GM23338 (cell line): ENCODE results near the gene C6orf136. TPM values are rescaled to one million over a fixed set of nuclear protein-coding genes. Genes with fewer than 3 reads are reported as not detected.

ENCODE experiments used
- ATAC-seq: fragments of 200-7000 bp; cut with Tn5 transposase; 3 replicates; pipeline ENCODE4 v1.9.1; 2020
- DNase-seq: peaks from one replicate; pipeline ENCODE4 v3.0.0-alpha.2; 2015; ENCODE audit warnings: low spot score
- H2AFZ ChIP-seq: fragments of 200-600 bp; sonication (generic); 2 replicates; pipeline ENCODE4 v1.8.0; 2016; ENCODE audit warnings: antibody characterized with exemption, mild to moderate bottlenecking, moderate library complexity
- H3F3A ChIP-seq: fragments of 200-600 bp; sonication (generic); replicated peaks from 2 replicates; pipeline ENCODE4 v1.8.0; 2017; ENCODE audit warnings: antibody characterized with exemption, mixed run types, low read depth
- H3K27ac ChIP-seq: fragments of 200-600 bp; sonication (generic); 2 replicates; pipeline ENCODE4 v1.6.1; 2016; ENCODE audit warnings: low read depth
- H3K27me3 ChIP-seq: fragments of 200-600 bp; sonication (generic); 2 replicates; pipeline ENCODE4 v1.8.0; 2016; ENCODE audit warnings: mild to moderate bottlenecking, mixed run types, moderate library complexity; ENCODE audit not compliant: insufficient read depth
- H3K36me3 ChIP-seq: fragments of 200-600 bp; sonication (generic); 2 replicates; pipeline ENCODE4 v1.8.0; 2016; ENCODE audit warnings: mild to moderate bottlenecking; ENCODE audit not compliant: insufficient read depth
- H3K4me1 ChIP-seq: fragments of 200-600 bp; sonication (generic); 2 replicates; pipeline ENCODE4 v1.8.0; 2016; ENCODE audit warnings: mild to moderate bottlenecking, moderate library complexity; ENCODE audit not compliant: insufficient read depth
- H3K4me2 ChIP-seq: fragments of 200-600 bp; sonication (generic); 2 replicates; pipeline ENCODE4 v1.7.1; 2017; ENCODE audit warnings: mixed run types
- H3K4me3 ChIP-seq: fragments of 200-600 bp; sonication (generic); 2 replicates; pipeline ENCODE4 v1.6.1; 2016; ENCODE audit warnings: mixed run types
- H3K79me2 ChIP-seq: fragments of 200-600 bp; sonication (generic); replicated peaks from 2 replicates; pipeline ENCODE4 v1.8.0; 2017; ENCODE audit warnings: mild to moderate bottlenecking; ENCODE audit not compliant: insufficient read depth
- H3K9me2 ChIP-seq: fragments of 200-600 bp; sonication (generic); 2 replicates; pipeline ENCODE4 v1.8.0; 2017; ENCODE audit not compliant: insufficient read depth
- H4K20me1 ChIP-seq: fragments of 200-600 bp; sonication (generic); replicated peaks from 2 replicates; pipeline ENCODE4 v1.8.0; 2017; ENCODE audit warnings: mild to moderate bottlenecking; ENCODE audit not compliant: insufficient read depth
- H3K27ac Mint-ChIP-seq: 2 replicates; pipeline ENCODE4 v1.8.0; 2020; ENCODE audit warnings: inconsistent platforms, mild to moderate bottlenecking, moderate library complexity, mixed read lengths
- H3K27me3 Mint-ChIP-seq: 3 replicates; pipeline ENCODE4 v1.8.0; 2022; ENCODE audit warnings: low read depth, mild to moderate bottlenecking, moderate library complexity, mixed read lengths, inconsistent platforms; ENCODE audit not compliant: insufficient read depth, poor library complexity
- H3K36me3 Mint-ChIP-seq: 3 replicates; pipeline ENCODE4 v1.8.0; 2021; ENCODE audit warnings: low read depth, mild to moderate bottlenecking, inconsistent platforms, moderate library complexity, mixed read lengths
- H3K4me1 Mint-ChIP-seq: 3 replicates; pipeline ENCODE4 v1.8.0; 2020; ENCODE audit warnings: mild to moderate bottlenecking, inconsistent platforms, mixed read lengths
- H3K4me3 Mint-ChIP-seq: 3 replicates; pipeline ENCODE4 v1.8.0; 2021; ENCODE audit warnings: moderate library complexity, mild to moderate bottlenecking, inconsistent platforms, mixed read lengths
- H3K9me3 Mint-ChIP-seq: 3 replicates; pipeline ENCODE4 v1.8.0; 2020; ENCODE audit warnings: moderate library complexity, mild to moderate bottlenecking, inconsistent platforms, mixed read lengths
- CREB1 ChIP-seq: fragments of 250-450 bp; sonication (Bioruptor Pico); IDR thresholded peaks from 2 replicates; pipeline ENCODE4 v1.5.0; 2020; ENCODE audit warnings: low read depth, mild to moderate bottlenecking, moderate library complexity
- EZH2 ChIP-seq: fragments of 200-600 bp; sonication (generic); IDR thresholded peaks from one replicate; pipeline ENCODE4 v1.8.0; 2017; ENCODE audit warnings: antibody characterized with exemption, mild to moderate bottlenecking, low read depth; ENCODE audit not compliant: unreplicated experiment
- EZH2phosphoT487 ChIP-seq: fragments of 200-600 bp; sonication (generic); IDR thresholded peaks from one replicate; pipeline ENCODE4 v1.8.1; 2018; ENCODE audit warnings: antibody characterized with exemption; ENCODE audit not compliant: unreplicated experiment
- NANOG ChIP-seq: IDR thresholded peaks from 2 replicates; pipeline ENCODE4 v1.6.1; 2016; ENCODE audit warnings: antibody characterized with exemption, borderline replicate concordance
- POLR2AphosphoS5 ChIP-seq: IDR thresholded peaks from 2 replicates; pipeline ENCODE4 v1.6.1; 2016; ENCODE audit warnings: antibody characterized with exemption, low read depth
- STAT1 ChIP-seq: IDR thresholded peaks from one replicate; pipeline ENCODE4 v1.6.1; 2016; ENCODE audit warnings: antibody characterized with exemption; ENCODE audit not compliant: unreplicated experiment
- ZNF114 ChIP-seq: fragments of 250-450 bp; sonication (Bioruptor Pico); IDR thresholded peaks from 2 replicates; pipeline ENCODE4 v1.5.0; 2020; ENCODE audit warnings: mild to moderate bottlenecking, moderate library complexity
- ZNF331 ChIP-seq: fragments of 250-450 bp; sonication (Bioruptor Pico); IDR thresholded peaks from 2 replicates; pipeline ENCODE4 v1.5.0; 2020; ENCODE audit warnings: low read depth, mild to moderate bottlenecking, moderate library complexity
- polyA plus RNA-seq: library from polyadenylated mRNA; unstranded; fragments of >200 nt; fragmentation: Nextera tagmentation; extraction: Ambion mirVana; gene quantifications from 2 replicates; pipeline ENCODE4 v1.2.1, GENCODE V29; 2016
- total RNA-seq: library from RNA; depleted of rRNA; stranded (reverse); fragments of >200 nt; shearing (Covaris generic); gene quantifications from 2 replicates; pipeline ENCODE4 v1.2.3, GENCODE V29; 2014
- TF ChIP-seq, protein P1 (sequence below): fragments of 250-450 bp; sonication (Bioruptor Pico); IDR thresholded peaks from 2 replicates; pipeline ENCODE4 v1.5.0; 2020; ENCODE audit warnings: mild to moderate bottlenecking, moderate library complexity
- TF ChIP-seq, protein P2 (sequence below): IDR thresholded peaks from one replicate; pipeline ENCODE4 v1.6.1; 2018; ENCODE audit warnings: antibody characterized with exemption; ENCODE audit not compliant: unreplicated experiment
- TF ChIP-seq, protein P3 (sequence below): IDR thresholded peaks from 2 replicates; pipeline ENCODE4 v1.6.1; 2016; ENCODE audit warnings: antibody characterized with exemption
- TF ChIP-seq, protein P4 (sequence below), 2 experiments: fragments of 200-600 bp in 1 of 2; sonication (generic) in 1 of 2; conservative IDR thresholded peaks; 2 replicates each; pipeline versions ENCODE4 v1.5.1 to v1.6.1; 2016 to 2017; ENCODE audit warnings: antibody characterized with exemption in 2 of 2, low read depth in 2 of 2, mild to moderate bottlenecking in 2 of 2, moderate library complexity in 1 of 2

Gene C6orf136
- total and polyA plus RNA-seq, 2 experiments from 2014 or later: 12.5 to 27.5 TPM

DNA sequence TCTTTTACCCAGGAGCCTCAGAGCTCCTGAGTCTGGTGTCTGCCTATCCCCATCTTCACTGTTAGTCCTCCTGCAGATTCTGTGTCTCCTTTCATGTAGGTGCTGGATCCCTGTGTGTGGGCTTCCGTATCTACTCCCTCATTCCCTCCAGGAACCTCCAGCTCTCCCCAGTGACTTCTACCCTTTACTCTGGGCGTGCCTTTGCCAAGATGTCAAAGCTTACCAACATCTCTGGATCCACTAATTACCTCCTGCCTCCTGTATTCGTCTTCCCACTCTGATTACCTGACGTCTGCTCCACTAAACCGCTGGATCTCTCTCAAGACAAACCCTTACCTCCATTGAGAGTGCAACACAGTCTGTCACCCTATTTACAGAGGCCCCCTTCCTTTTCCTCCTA lies 2.2 kb upstream of the C6orf136 start:
- no peak overlapping the region for H3K27ac ChIP-seq
- H4K20me1 ChIP-seq: peaks cover 9% of the 10 kb centered on the region; the same call in 1 of the 2 replicates
- Mint-ChIP-seq H3K36me3 (peaks cover 46% of the 10 kb centered on the region), H3K4me3 (no peak overlapping the region; the same call in 2 of the 3 replicates), H3K9me3 (no peaks in the 10 kb centered on the region), H3K4me1 (peaks cover 16% of the 10 kb centered on the region), H3K27me3 (peaks cover 12% of the 10 kb centered on the region), H3K27ac (no peak overlapping the region; the same call in 1 of the 2 replicates)
- peaks cover 17% of the 10 kb centered on the region for H3K4me1 ChIP-seq
- H2AFZ ChIP-seq: no peak overlapping the region
- no peak overlapping the region for H3K4me3 ChIP-seq
- H3K4me2 ChIP-seq: no peak overlapping the region
- ATAC-seq (no peak), DNase-seq (no peak)
- peaks cover 30% of the 10 kb centered on the region for H3K79me2 ChIP-seq
- no peaks in the 10 kb centered on the region for H3F3A ChIP-seq
- TF ChIP-seq, protein P1, sequence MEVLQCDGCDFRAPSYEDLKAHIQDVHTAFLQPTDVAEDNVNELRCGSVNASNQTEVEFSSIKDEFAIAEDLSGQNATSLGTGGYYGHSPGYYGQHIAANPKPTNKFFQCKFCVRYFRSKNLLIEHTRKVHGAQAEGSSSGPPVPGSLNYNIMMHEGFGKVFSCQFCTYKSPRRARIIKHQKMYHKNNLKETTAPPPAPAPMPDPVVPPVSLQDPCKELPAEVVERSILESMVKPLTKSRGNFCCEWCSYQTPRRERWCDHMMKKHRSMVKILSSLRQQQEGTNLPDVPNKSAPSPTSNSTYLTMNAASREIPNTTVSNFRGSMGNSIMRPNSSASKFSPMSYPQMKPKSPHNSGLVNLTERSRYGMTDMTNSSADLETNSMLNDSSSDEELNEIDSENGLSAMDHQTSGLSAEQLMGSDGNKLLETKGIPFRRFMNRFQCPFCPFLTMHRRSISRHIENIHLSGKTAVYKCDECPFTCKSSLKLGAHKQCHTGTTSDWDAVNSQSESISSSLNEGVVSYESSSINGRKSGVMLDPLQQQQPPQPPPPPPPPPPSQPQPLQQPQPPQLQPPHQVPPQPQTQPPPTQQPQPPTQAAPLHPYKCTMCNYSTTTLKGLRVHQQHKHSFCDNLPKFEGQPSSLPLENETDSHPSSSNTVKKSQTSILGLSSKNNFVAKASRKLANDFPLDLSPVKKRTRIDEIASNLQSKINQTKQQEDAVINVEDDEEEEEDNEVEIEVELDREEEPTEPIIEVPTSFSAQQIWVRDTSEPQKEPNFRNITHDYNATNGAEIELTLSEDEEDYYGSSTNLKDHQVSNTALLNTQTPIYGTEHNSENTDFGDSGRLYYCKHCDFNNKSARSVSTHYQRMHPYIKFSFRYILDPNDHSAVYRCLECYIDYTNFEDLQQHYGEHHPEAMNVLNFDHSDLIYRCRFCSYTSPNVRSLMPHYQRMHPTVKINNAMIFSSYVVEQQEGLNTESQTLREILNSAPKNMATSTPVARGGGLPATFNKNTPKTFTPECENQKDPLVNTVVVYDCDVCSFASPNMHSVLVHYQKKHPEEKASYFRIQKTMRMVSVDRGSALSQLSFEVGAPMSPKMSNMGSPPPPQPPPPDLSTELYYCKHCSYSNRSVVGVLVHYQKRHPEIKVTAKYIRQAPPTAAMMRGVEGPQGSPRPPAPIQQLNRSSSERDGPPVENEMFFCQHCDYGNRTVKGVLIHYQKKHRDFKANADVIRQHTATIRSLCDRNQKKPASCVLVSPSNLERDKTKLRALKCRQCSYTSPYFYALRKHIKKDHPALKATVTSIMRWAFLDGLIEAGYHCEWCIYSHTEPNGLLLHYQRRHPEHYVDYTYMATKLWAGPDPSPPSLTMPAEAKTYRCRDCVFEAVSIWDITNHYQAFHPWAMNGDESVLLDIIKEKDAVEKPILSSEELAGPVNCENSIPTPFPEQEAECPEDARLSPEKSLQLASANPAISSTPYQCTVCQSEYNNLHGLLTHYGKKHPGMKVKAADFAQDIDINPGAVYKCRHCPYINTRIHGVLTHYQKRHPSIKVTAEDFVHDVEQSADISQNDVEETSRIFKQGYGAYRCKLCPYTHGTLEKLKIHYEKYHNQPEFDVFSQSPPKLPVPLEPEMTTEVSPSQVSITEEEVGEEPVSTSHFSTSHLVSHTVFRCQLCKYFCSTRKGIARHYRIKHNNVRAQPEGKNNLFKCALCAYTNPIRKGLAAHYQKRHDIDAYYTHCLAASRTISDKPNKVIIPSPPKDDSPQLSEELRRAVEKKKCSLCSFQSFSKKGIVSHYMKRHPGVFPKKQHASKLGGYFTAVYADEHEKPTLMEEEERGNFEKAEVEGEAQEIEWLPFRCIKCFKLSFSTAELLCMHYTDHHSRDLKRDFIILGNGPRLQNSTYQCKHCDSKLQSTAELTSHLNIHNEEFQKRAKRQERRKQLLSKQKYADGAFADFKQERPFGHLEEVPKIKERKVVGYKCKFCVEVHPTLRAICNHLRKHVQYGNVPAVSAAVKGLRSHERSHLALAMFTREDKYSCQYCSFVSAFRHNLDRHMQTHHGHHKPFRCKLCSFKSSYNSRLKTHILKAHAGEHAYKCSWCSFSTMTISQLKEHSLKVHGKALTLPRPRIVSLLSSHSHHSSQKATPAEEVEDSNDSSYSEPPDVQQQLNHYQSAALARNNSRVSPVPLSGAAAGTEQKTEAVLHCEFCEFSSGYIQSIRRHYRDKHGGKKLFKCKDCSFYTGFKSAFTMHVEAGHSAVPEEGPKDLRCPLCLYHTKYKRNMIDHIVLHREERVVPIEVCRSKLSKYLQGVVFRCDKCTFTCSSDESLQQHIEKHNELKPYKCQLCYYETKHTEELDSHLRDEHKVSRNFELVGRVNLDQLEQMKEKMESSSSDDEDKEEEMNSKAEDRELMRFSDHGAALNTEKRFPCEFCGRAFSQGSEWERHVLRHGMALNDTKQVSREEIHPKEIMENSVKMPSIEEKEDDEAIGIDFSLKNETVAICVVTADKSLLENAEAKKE (CRISPR knock-in tag): no peak
- TF ChIP-seq, protein P2, sequence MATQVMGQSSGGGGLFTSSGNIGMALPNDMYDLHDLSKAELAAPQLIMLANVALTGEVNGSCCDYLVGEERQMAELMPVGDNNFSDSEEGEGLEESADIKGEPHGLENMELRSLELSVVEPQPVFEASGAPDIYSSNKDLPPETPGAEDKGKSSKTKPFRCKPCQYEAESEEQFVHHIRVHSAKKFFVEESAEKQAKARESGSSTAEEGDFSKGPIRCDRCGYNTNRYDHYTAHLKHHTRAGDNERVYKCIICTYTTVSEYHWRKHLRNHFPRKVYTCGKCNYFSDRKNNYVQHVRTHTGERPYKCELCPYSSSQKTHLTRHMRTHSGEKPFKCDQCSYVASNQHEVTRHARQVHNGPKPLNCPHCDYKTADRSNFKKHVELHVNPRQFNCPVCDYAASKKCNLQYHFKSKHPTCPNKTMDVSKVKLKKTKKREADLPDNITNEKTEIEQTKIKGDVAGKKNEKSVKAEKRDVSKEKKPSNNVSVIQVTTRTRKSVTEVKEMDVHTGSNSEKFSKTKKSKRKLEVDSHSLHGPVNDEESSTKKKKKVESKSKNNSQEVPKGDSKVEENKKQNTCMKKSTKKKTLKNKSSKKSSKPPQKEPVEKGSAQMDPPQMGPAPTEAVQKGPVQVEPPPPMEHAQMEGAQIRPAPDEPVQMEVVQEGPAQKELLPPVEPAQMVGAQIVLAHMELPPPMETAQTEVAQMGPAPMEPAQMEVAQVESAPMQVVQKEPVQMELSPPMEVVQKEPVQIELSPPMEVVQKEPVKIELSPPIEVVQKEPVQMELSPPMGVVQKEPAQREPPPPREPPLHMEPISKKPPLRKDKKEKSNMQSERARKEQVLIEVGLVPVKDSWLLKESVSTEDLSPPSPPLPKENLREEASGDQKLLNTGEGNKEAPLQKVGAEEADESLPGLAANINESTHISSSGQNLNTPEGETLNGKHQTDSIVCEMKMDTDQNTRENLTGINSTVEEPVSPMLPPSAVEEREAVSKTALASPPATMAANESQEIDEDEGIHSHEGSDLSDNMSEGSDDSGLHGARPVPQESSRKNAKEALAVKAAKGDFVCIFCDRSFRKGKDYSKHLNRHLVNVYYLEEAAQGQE: no peak
- TF ChIP-seq POLR2AphosphoS5: no peak
- TF ChIP-seq EZH2: no peak
- TF ChIP-seq, protein P3, sequence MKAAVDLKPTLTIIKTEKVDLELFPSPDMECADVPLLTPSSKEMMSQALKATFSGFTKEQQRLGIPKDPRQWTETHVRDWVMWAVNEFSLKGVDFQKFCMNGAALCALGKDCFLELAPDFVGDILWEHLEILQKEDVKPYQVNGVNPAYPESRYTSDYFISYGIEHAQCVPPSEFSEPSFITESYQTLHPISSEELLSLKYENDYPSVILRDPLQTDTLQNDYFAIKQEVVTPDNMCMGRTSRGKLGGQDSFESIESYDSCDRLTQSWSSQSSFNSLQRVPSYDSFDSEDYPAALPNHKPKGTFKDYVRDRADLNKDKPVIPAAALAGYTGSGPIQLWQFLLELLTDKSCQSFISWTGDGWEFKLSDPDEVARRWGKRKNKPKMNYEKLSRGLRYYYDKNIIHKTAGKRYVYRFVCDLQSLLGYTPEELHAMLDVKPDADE: no peak
- TF ChIP-seq STAT1: no peak
- TF ChIP-seq CREB1: no peak
- no peak for TF ChIP-seq ZNF114 (CRISPR knock-in tag)
- TF ChIP-seq NANOG: no peak
- TF ChIP-seq, protein P4, sequence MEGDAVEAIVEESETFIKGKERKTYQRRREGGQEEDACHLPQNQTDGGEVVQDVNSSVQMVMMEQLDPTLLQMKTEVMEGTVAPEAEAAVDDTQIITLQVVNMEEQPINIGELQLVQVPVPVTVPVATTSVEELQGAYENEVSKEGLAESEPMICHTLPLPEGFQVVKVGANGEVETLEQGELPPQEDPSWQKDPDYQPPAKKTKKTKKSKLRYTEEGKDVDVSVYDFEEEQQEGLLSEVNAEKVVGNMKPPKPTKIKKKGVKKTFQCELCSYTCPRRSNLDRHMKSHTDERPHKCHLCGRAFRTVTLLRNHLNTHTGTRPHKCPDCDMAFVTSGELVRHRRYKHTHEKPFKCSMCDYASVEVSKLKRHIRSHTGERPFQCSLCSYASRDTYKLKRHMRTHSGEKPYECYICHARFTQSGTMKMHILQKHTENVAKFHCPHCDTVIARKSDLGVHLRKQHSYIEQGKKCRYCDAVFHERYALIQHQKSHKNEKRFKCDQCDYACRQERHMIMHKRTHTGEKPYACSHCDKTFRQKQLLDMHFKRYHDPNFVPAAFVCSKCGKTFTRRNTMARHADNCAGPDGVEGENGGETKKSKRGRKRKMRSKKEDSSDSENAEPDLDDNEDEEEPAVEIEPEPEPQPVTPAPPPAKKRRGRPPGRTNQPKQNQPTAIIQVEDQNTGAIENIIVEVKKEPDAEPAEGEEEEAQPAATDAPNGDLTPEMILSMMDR (conservative IDR thresholded peaks at IDR 0.05; ENCODE audit: low read depth in 2 of 2): no peak
- no peak for TF ChIP-seq EZH2phosphoT487
- no peak for TF ChIP-seq ZNF331 (CRISPR knock-in tag)
- peaks cover 4% of the 10 kb centered on the region; the same call in 1 of the 2 replicates for H3K36me3 ChIP-seq
- H3K27me3 ChIP-seq: no peaks in the 10 kb centered on the region
- H3K9me2 ChIP-seq: no peaks in the 10 kb centered on the region
